Mesothelial cell of epicardium (in vitro differentiated cells): Measurements from ENCODE around the gene GRM8. TPM values are rescaled to one million over a fixed set of nuclear protein-coding genes. Genes with fewer than 3 reads are reported as not detected.
A peak's percentile ranks its signal among the peaks of the same experiment; 100 is the strongest.

Experiments
- DNase-seq, 2 experiments: peaks; one replicate each; pipeline ENCODE4 v3.0.0; 2021; ENCODE audit warnings: low spot score in 2 of 2; ENCODE audit not compliant: unreplicated experiment in 2 of 2
- H3K27ac Mint-ChIP-seq: 2 replicates; pipeline ENCODE4 v1.8.0; 2021; ENCODE audit warnings: mixed read lengths
- H3K27me3 Mint-ChIP-seq: 2 replicates; pipeline ENCODE4 v1.8.0; 2021; ENCODE audit warnings: low read depth, mixed read lengths
- H3K36me3 Mint-ChIP-seq: 2 replicates; pipeline ENCODE4 v1.8.0; 2021; ENCODE audit warnings: mixed read lengths
- H3K4me1 Mint-ChIP-seq: 2 replicates; pipeline ENCODE4 v1.8.0; 2021; ENCODE audit warnings: mixed read lengths
- H3K4me3 Mint-ChIP-seq: 2 replicates; pipeline ENCODE4 v1.8.0; 2021; ENCODE audit warnings: mild to moderate bottlenecking, moderate library complexity, mixed read lengths
- H3K9me3 Mint-ChIP-seq: 2 replicates; pipeline ENCODE4 v1.8.0; 2021; ENCODE audit warnings: mixed read lengths
- total RNA-seq: library from RNA; stranded (reverse); gene quantifications from 3 replicates; pipeline ENCODE4 v1.2.1, GENCODE V29; 2021
- TF ChIP-seq, protein P1 (sequence below): fragments of 200-600 bp; sonication (generic); IDR thresholded peaks from one replicate; pipeline ENCODE4 v1.5.0; 2021; ENCODE audit warnings: antibody characterized with exemption; ENCODE audit not compliant: unreplicated experiment

The GRM8 gene
- total RNA-seq = 0.52 to 1.1 TPM (median 1.0 TPM) in 3 replicates

DNA sequence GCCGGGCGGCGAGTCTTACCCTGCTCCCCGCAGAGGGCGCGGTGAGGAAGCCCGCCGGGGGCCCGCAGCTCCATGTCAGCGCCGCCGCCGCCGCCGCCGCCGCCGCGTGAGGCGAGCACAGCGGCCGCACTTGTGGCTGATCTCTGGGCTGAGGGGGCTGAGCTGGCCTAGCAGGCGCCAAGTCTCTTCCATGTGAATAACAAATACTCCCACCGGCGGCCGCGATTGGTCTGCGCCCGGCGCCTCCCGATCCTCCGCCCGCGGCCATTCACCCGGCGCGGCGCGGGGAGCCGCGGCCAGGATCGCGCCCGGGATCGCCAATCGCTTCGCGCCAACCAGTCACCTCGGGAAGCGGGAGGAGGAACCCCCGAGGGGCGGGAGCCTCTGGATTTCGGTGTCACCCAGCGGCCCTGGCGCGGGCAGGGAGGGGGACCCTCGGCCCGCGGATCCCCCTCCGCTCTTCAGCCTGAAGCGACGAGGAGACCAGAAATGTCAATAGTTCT, at the start of gene GRM8:
Gene GRM8, minus strand, starts transcription at position 164 of the 503 bp plus-strand sequence.
- no peak within 1 kb of the TSS for H3K27ac Mint-ChIP-seq

DNA sequence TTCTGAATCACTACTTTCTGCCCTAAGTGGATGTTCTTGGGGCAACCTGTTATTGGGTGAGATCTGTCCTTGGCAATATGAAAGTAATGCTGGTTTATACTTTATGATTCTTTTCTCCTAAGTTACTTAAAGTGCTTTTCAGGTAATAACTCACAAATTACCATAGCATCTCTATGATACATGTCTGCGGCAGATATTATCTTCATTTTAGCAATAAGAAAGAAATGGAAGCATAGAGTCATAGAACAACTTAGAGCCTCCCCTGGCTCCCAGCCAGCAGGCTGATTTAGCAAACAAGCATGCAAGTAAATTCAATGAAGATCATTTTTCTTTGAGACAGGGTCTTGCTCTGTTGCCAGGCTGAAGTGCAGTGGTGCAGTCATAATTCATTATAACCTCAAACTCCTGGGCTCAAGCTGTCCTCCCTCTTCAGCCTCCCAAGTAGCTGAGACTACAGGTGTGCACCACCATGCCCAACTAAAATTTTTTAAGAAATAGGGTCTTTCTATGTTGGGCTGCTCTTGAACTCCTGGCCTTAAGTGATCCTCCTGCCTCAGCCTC, 38.1 kb upstream of the GRM8 start:
- Mint-ChIP-seq H3K4me1 (peaks cover 13% of the 10 kb centered on the region), H3K27me3 (peaks cover 33% of the 10 kb centered on the region), H3K27ac (no peak overlapping the region), H3K36me3 (no peaks in the 10 kb centered on the region), H3K9me3 (peaks cover 4% of the 10 kb centered on the region), H3K4me3 (no peak overlapping the region)
- TF ChIP-seq, protein P1, sequence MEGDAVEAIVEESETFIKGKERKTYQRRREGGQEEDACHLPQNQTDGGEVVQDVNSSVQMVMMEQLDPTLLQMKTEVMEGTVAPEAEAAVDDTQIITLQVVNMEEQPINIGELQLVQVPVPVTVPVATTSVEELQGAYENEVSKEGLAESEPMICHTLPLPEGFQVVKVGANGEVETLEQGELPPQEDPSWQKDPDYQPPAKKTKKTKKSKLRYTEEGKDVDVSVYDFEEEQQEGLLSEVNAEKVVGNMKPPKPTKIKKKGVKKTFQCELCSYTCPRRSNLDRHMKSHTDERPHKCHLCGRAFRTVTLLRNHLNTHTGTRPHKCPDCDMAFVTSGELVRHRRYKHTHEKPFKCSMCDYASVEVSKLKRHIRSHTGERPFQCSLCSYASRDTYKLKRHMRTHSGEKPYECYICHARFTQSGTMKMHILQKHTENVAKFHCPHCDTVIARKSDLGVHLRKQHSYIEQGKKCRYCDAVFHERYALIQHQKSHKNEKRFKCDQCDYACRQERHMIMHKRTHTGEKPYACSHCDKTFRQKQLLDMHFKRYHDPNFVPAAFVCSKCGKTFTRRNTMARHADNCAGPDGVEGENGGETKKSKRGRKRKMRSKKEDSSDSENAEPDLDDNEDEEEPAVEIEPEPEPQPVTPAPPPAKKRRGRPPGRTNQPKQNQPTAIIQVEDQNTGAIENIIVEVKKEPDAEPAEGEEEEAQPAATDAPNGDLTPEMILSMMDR = no peak
- no peak for DNase-seq

More for the DNA sequence above, at the start of gene GRM8:
- DNase-seq = peak; percentile 29 to 62
- no peaks in the 10 kb centered on the region for H3K9me3 Mint-ChIP-seq
- H3K4me3 Mint-ChIP-seq = peak within 1 kb of the TSS; percentile 76
- TF ChIP-seq, protein P1 = no peak
- H3K27me3 Mint-ChIP-seq = peaks cover 93% of the 10 kb centered on the region
- H3K4me1 Mint-ChIP-seq = peaks cover 10% of the 10 kb centered on the region
- H3K36me3 Mint-ChIP-seq = no peaks in the 10 kb centered on the region

DNA sequence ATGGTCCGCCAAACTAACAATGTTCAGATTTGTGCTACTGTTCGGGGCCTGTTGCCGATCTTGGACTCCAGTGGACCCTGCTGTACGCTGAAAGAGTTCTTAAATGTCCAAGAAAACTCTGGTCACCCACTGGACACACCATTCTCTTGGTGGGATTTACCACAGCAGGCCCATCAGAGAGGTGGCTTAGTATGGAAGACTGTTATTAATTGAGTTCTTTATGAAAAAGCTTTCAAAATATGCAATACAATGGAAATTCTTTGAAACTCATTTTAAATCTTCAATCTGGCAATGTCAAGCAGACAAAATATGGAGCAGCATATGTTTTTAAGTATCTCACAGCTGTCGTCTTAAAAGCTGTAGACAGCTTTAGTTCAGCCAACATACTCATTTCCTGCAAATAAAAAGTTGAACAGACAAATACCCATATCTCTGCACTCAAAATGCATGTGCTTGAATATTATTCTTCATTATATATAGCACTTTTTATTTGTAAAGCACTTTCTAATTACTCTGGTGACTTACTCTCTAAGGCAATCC, 37.4 kb upstream of the GRM8 start:
- DNase-seq = no peak
- Mint-ChIP-seq H3K4me3 (no peak overlapping the region), H3K27me3 (peaks cover 28% of the 10 kb centered on the region), H3K27ac (no peak overlapping the region), H3K36me3 (no peaks in the 10 kb centered on the region), H3K9me3 (peaks cover 4% of the 10 kb centered on the region), H3K4me1 (peaks cover 13% of the 10 kb centered on the region)
- TF ChIP-seq, protein P1 = no peak

DNA sequence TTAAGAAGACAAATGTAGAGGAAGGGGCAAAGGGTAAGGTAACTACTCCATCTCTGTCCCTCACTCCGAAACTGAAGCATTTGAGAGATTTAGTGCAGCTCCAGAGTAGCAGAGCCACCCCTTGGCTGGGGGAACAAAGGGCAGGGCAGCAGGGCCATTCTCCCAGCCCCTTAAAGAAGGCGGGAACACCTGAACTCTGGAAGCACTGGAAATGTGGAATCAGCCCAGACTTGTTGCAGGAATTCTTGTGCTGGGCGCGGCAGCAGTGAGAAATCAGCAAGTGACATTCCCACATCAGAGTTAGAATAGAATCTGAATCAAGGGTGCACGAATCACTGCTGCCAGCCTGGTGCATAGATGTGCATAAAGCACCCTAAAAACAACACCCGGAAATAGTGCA, 34.4 kb upstream of the GRM8 start:
- Mint-ChIP-seq H3K9me3 (peaks cover 4% of the 10 kb centered on the region), H3K4me1 (peaks cover 13% of the 10 kb centered on the region), H3K27ac (no peak overlapping the region), H3K36me3 (no peaks in the 10 kb centered on the region), H3K27me3 (peaks cover 4% of the 10 kb centered on the region), H3K4me3 (no peak overlapping the region)
- no peak for DNase-seq
- TF ChIP-seq, protein P1 = no peak

DNA sequence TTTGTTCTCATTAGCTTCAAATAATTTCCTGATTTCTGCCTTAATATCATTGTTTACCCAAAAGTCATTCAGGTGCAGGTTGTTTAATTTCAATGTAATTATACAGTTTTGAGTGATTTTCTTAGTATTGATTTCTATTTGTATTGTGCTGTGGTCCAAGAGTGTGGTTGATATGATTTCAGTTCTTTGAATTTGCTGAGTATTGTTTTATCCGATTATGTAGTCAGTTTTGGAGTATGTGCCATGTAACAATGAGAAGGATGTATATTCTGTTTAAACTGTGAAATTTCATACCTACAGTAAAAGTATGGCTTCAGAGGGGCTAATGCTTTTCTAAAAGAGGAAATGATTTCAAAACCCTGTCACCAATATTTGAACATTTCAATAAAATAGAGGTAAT, 17.4 kb upstream of the GRM8 start:
- no peak overlapping the region for H3K4me3 Mint-ChIP-seq
- H3K36me3 Mint-ChIP-seq = no peaks in the 10 kb centered on the region
- no peak overlapping the region for H3K27ac Mint-ChIP-seq
- H3K27me3 Mint-ChIP-seq = peaks cover 73% of the 10 kb centered on the region
- DNase-seq = no peak
- H3K9me3 Mint-ChIP-seq = no peaks in the 10 kb centered on the region
- no peaks in the 10 kb centered on the region for H3K4me1 Mint-ChIP-seq
- TF ChIP-seq, protein P1 = no peak
